HepG2 (cell line): ENCODE data around the gene SYDE1.

Source experiments
- HCFC1 ChIP-seq: fragments of 150-350 bp; IDR thresholded peaks from 2 replicates; pipeline ENCODE4 v1.6.1; 2014; ENCODE audit warnings: low read depth, low read length
- POLR2A ChIP-seq, 2 experiments: IDR thresholded peaks; 2 replicates each; pipeline ENCODE4 v1.6.1; 2011; ENCODE audit warnings: low read depth in 2 of 2, low read length in 2 of 2, mild to moderate bottlenecking in 1 of 2, moderate library complexity in 1 of 2; ENCODE audit not compliant: insufficient read depth in 1 of 2
- SIN3A ChIP-seq: IDR thresholded peaks from 2 replicates; pipeline ENCODE4 v1.6.1; 2011; ENCODE audit warnings: low read depth, mild to moderate bottlenecking, control low read depth, low read length, borderline replicate concordance
- TCF7L2 ChIP-seq: IDR thresholded peaks from 2 replicates; pipeline ENCODE4 v1.6.1; 2011; ENCODE audit warnings: mild to moderate bottlenecking, low read depth, low read length, moderate library complexity
- TGIF2 ChIP-seq: IDR thresholded peaks from 2 replicates; pipeline ENCODE4 v1.6.1; 2016; ENCODE audit warnings: control low read depth, missing compliant biosample characterization
- ZNF121 ChIP-seq: sonication (generic); formaldehyde crosslinking; IDR thresholded peaks from 2 replicates; pipeline ENCODE4 v1.5.0; 2020; ENCODE audit warnings: mild to moderate bottlenecking, missing genetic modification reagents
- ZNF367 ChIP-seq: sonication (generic); formaldehyde crosslinking; IDR thresholded peaks from 2 replicates; pipeline ENCODE4 v1.4.0; 2020; ENCODE audit warnings: missing genetic modification reagents, borderline replicate concordance
- TF ChIP-seq, protein P1 (sequence below): sonication (generic); formaldehyde crosslinking; IDR thresholded peaks from 2 replicates; pipeline ENCODE4 v1.5.0; 2020; ENCODE audit warnings: missing genetic modification reagents
- TF ChIP-seq, protein P2 (sequence below): sonication (generic); formaldehyde crosslinking; IDR thresholded peaks from 2 replicates; pipeline ENCODE4 v1.5.0; 2020; ENCODE audit warnings: mild to moderate bottlenecking, missing genetic modification reagents, moderate library complexity
- TF ChIP-seq, protein P3 (sequence below): sonication (generic); formaldehyde crosslinking; IDR thresholded peaks from 2 replicates; pipeline ENCODE4 v1.4.0; 2020; ENCODE audit warnings: missing genetic modification reagents, borderline replicate concordance
- TF ChIP-seq, protein P4 (sequence below): IDR thresholded peaks from 2 replicates; pipeline ENCODE4 v1.6.1; 2012; ENCODE audit warnings: inconsistent platforms
- TF ChIP-seq, protein P5 (sequence below): sonication (generic); formaldehyde crosslinking; IDR thresholded peaks from 2 replicates; pipeline ENCODE4 v1.5.0; 2020; ENCODE audit warnings: missing genetic modification reagents

DNA sequence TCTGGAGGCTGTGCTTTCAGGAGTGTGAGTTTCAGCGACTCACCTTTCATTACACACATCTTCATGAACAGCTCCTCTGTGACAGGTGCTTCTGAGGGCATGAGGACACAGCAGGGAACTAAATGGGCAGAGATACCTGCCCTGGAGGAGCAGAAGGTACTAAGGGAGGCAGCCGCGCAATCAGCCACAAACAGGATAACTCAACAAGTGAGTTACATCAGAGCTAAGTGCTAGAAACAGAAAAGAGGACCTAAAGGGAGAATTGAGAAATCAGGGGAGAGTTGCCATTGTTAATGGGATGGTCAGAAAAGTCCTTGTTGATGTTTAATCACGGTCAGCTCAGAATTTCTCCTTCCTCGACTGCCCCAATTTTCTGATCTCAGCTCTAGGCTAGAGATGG is 42.5 kb downstream of the SYDE1 start:
- TF ChIP-seq SIN3A (no peak), ZNF367 (CRISPR knock-in tag) (no peak), ZNF121 (no peak), HCFC1 (no peak), TGIF2 (CRISPR knock-in tag) (no peak), POLR2A (IDR thresholded peaks at IDR 0.05; ENCODE audit: insufficient read depth in 1 of 2, low read depth in 2 of 2, low read length in 2 of 2) (no peak), TCF7L2 (no peak)
- TF ChIP-seq, protein P1, sequence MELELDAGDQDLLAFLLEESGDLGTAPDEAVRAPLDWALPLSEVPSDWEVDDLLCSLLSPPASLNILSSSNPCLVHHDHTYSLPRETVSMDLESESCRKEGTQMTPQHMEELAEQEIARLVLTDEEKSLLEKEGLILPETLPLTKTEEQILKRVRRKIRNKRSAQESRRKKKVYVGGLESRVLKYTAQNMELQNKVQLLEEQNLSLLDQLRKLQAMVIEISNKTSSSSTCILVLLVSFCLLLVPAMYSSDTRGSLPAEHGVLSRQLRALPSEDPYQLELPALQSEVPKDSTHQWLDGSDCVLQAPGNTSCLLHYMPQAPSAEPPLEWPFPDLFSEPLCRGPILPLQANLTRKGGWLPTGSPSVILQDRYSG (CRISPR knock-in tag): no peak
- TF ChIP-seq, protein P2, sequence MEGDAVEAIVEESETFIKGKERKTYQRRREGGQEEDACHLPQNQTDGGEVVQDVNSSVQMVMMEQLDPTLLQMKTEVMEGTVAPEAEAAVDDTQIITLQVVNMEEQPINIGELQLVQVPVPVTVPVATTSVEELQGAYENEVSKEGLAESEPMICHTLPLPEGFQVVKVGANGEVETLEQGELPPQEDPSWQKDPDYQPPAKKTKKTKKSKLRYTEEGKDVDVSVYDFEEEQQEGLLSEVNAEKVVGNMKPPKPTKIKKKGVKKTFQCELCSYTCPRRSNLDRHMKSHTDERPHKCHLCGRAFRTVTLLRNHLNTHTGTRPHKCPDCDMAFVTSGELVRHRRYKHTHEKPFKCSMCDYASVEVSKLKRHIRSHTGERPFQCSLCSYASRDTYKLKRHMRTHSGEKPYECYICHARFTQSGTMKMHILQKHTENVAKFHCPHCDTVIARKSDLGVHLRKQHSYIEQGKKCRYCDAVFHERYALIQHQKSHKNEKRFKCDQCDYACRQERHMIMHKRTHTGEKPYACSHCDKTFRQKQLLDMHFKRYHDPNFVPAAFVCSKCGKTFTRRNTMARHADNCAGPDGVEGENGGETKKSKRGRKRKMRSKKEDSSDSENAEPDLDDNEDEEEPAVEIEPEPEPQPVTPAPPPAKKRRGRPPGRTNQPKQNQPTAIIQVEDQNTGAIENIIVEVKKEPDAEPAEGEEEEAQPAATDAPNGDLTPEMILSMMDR (CRISPR knock-in tag): no peak
- TF ChIP-seq, protein P3, sequence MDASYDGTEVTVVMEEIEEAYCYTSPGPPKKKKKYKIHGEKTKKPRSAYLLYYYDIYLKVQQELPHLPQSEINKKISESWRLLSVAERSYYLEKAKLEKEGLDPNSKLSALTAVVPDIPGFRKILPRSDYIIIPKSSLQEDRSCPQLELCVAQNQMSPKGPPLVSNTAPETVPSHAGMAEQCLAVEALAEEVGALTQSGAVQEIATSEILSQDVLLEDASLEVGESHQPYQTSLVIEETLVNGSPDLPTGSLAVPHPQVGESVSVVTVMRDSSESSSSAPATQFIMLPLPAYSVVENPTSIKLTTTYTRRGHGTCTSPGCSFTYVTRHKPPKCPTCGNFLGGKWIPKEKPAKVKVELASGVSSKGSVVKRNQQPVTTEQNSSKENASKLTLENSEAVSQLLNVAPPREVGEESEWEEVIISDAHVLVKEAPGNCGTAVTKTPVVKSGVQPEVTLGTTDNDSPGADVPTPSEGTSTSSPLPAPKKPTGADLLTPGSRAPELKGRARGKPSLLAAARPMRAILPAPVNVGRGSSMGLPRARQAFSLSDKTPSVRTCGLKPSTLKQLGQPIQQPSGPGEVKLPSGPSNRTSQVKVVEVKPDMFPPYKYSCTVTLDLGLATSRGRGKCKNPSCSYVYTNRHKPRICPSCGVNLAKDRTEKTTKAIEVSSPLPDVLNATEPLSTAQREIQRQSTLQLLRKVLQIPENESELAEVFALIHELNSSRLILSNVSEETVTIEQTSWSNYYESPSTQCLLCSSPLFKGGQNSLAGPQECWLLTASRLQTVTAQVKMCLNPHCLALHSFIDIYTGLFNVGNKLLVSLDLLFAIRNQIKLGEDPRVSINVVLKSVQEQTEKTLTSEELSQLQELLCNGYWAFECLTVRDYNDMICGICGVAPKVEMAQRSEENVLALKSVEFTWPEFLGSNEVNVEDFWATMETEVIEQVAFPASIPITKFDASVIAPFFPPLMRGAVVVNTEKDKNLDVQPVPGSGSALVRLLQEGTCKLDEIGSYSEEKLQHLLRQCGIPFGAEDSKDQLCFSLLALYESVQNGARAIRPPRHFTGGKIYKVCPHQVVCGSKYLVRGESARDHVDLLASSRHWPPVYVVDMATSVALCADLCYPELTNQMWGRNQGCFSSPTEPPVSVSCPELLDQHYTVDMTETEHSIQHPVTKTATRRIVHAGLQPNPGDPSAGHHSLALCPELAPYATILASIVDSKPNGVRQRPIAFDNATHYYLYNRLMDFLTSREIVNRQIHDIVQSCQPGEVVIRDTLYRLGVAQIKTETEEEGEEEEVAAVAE (CRISPR knock-in tag): no peak
- TF ChIP-seq, protein P4, sequence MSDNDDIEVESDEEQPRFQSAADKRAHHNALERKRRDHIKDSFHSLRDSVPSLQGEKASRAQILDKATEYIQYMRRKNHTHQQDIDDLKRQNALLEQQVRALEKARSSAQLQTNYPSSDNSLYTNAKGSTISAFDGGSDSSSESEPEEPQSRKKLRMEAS: no peak
- TF ChIP-seq, protein P5, sequence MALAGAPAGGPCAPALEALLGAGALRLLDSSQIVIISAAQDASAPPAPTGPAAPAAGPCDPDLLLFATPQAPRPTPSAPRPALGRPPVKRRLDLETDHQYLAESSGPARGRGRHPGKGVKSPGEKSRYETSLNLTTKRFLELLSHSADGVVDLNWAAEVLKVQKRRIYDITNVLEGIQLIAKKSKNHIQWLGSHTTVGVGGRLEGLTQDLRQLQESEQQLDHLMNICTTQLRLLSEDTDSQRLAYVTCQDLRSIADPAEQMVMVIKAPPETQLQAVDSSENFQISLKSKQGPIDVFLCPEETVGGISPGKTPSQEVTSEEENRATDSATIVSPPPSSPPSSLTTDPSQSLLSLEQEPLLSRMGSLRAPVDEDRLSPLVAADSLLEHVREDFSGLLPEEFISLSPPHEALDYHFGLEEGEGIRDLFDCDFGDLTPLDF: no peak
